Measurements from ENCODE around the gene AP1S1.

Gene AP1S1

DNA sequence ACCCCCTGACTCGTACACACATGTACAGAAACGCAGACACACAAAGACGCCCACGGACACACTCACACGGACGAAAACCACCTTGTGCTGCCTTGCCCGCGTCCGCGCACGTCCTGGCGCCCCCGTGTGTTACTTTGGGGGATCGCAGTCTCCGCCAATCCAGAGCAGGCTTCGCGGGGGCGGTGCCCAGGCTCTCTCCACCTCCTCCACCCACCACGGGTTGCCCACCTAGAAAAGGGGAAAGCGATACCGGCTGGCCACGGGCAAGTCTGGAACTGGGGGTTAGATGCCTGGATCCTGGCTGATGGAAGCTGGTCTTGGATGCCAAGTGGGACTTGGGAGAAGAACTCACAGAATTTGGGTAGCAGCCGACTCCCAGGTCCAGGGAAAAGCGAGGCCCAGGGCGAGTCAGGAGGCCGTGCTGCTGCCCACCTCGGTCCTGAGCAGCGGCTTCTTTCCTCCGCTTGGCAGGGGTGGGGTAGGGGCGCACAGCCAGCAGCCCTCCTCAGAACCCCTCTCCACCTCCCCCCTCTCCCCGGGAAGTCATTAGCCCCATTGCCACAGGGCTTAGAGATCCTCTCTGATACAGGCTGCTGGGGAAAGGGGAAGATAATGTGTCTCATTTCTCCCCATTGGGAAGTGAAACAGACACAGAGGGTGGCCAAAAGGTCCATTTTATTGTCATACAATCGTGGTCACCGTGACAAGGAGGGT lies 15.7 kb downstream of the AP1S1 start:
- TF ChIP-seq, protein P1, sequence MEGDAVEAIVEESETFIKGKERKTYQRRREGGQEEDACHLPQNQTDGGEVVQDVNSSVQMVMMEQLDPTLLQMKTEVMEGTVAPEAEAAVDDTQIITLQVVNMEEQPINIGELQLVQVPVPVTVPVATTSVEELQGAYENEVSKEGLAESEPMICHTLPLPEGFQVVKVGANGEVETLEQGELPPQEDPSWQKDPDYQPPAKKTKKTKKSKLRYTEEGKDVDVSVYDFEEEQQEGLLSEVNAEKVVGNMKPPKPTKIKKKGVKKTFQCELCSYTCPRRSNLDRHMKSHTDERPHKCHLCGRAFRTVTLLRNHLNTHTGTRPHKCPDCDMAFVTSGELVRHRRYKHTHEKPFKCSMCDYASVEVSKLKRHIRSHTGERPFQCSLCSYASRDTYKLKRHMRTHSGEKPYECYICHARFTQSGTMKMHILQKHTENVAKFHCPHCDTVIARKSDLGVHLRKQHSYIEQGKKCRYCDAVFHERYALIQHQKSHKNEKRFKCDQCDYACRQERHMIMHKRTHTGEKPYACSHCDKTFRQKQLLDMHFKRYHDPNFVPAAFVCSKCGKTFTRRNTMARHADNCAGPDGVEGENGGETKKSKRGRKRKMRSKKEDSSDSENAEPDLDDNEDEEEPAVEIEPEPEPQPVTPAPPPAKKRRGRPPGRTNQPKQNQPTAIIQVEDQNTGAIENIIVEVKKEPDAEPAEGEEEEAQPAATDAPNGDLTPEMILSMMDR (IDR thresholded peaks at IDR 0.05): peak; percentile 100
- TF ChIP-seq ZFX (IDR thresholded peaks at IDR 0.05; ENCODE audit: borderline replicate concordance): no peak
- peak overlapping the region; percentile 38 for H3K27ac ChIP-seq

DNA sequence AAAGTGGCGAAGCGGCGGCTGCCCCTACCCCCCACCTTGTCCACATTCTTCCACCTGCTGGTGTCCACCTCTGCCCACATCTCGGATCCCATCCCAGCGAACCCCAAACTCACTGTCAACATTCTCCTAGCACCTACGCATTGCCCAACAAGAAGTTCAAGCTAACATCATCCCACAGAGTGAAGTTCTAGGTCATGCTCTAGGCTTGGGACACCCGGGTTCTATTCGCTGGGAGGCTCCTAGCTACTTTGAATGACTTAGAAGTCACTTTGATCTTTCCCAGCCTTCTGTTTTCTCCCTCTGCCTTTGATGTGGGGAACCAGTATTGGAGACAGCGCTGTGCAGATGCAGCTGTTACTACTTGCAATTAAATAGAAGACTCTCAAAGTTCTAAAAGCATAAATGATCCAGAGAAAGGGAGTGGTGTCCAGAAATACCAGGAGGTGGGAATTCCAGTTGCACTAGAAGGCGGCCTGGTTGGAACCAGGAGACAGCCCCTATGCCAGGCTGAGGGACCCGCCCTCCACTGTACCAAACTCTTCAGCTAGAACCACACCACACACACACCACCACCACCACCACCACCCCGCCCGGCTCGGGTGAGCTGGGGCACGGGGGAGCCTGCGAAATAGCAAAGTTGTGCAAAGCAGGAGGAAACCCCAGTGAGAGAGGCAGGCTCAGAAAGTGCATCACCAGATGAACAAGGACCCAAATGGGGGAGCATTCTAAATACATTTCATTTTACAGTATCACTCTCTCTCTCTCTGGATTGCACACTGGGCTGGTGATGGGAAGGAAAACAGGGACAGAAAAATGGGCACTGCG lies 16.6 kb downstream of the AP1S1 start:
- no peak for TF ChIP-seq ZFX (IDR thresholded peaks at IDR 0.05; ENCODE audit: borderline replicate concordance)
- TF ChIP-seq, protein P1 (IDR thresholded peaks at IDR 0.05): no peak
- 0 out of 2 replicates have a peak overlapping the region, but pooled peaks have one; percentile 8 for H3K27ac ChIP-seq

DNA sequence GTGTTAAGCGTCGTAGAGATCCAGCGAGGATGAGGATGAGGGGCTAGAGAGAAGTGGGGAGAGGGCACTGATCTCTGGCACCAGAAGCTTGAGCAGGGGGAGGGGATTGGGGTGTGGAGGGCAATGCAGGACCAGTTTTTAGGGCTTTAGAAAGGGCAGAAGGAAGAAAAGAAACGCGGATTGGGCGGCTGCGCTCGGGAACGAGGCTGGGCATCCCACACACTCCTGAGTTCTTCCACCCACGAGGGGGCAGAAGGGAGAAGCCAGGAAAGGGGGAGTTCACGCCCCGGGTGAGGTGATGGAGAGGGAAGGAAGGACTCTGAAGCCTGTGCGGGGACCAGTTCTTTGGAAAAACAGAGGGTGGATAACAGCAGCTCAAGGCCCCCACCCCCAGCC lies 17.2 kb downstream of the AP1S1 start:
- H3K27ac ChIP-seq: 0 out of 2 replicates have a peak overlapping the region, but pooled peaks have one; percentile 8
- TF ChIP-seq, protein P1 (IDR thresholded peaks at IDR 0.05): no peak

DNA sequence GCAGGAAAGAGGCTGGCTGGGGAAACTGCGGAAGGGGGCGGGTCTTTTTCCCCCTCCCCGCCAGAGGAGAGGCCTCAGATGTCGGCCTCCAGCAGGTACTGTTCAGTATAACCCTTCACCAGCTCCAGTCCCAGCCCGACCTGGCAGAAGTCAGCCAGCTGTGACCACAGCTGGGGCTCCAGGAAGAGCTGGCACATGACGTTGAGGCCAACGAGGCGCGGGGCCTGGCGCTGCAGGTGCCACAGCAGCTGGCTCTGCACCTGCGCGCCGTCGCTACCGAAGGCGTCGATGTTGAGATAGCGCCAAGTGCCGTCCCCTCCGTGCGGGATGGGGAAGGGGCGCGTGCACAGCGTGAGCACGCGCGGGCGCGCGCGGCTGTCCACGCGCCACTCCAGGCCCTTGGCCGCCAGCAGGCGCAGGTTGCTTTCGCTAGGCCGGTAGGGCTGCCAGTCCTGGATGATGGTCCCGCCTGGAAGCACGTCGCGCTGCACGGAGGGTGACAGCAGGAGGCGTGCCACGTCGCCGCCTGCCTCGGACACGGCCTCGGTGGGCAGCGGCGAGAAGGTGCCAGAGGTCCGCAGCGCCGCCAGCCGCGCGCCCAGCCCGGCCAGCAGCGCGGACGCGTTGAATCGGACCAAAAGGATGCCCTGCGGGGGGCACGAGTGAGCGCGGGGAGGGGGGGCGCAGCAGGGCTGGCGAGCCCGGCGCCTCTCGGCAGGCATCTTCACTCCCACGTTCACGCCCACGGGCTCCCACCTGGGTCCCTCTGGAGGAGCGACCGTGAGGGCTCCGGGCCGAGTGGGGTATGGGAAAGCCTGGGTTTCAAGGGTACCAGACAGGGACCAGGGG lies 18.0 kb downstream of the AP1S1 start:
- peak overlapping the region; percentile 86 for H3K27ac ChIP-seq

DNA sequence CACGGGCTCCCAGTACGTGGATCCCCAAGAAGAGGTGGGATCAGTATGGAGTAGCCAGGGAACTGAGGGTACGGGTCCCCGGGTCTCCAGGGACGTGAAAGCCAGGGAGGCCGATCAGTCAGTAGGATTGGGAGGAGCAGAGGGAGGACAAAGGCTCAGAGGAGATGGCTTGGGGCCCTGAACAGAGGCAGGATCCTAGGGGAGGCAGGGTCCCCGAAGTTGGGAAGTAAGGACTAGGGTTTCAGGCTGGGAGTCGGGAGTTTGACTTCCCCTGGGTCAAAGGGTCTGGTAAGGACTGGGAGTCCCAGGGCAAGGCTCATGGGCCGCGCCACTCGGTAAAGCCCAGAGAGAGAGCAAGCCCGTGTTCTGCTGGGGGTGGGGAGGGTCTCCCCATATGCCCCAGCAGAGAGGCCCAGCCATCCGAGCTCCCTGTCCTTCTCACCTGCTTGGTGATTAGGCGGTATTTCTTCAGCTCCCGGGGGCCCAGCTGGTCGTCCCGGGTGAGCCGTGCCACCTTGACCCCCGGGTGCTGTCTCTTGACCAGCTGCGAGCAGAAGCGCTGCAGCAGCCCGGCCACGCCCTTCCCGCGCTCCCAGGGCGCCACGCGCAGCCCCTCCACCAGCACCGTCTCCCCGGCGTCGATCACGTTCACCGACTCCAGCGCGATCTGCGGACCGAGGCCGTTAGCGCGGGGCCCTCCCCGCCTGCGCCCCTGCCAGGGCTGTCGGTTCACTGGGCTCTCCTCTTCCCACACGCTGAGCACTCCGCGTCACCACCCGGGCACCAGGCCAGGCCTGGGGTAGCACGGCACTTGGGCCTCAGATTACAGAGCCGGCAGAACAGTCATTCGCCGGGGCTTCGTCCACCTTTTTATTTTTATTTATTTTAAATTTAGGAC lies 18.8 kb downstream of the AP1S1 start:
- TF ChIP-seq, protein P1 (IDR thresholded peaks at IDR 0.05): no peak
- TF ChIP-seq ZFX (IDR thresholded peaks at IDR 0.05; ENCODE audit: borderline replicate concordance): no peak
- peak overlapping the region; percentile 86 for H3K27ac ChIP-seq

More for the DNA sequence above, 18.0 kb downstream of the AP1S1 start:
- TF ChIP-seq, protein P1 (IDR thresholded peaks at IDR 0.05): peak; percentile 67
- TF ChIP-seq ZFX (IDR thresholded peaks at IDR 0.05; ENCODE audit: borderline replicate concordance): no peak

DNA sequence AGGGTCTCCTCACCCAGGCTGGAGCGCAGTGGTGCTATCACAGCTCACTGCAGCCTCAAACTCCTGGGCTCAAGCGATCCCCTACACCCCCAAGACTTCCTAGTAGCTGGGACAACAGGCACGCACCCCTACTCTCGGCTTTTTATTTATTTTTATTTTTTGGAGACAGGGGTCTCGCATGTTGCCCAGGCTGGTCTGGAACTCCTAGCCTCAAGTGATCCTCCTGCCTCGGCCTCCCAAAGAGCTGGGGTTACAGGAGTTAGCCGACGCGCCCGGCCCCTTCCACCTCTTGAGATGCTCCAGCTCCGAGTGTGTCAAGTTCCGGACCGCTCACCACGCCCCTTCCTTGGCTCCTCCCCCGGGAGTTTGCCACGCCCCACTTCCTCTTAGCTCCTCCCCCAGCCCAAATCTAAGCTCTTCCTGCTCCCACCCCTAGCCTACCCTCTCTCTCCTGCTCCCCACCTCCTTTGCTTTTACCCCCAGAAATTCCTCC lies 19.5 kb downstream of the AP1S1 start:
- TF ChIP-seq, protein P1 (IDR thresholded peaks at IDR 0.05): no peak
- no peak for TF ChIP-seq ZFX (IDR thresholded peaks at IDR 0.05; ENCODE audit: borderline replicate concordance)
- peak overlapping the region; percentile 86 for H3K27ac ChIP-seq

All from 22Rv1 (cell line).